Neural progenitor cell (in vitro differentiated cells): ENCODE results near the gene UTP11.

Experiments used
- EZH2 ChIP-seq: fragments of 200-600 bp; sonication (generic); IDR thresholded peaks from 2 replicates; pipeline ENCODE4 v1.6.1; 2017; ENCODE audit warnings: antibody characterized with exemption, mild to moderate bottlenecking, moderate library complexity
- TF ChIP-seq, protein P1 (sequence below): fragments of 200-600 bp; sonication (generic); IDR thresholded peaks from 2 replicates; pipeline ENCODE4 v1.5.1; 2017; ENCODE audit warnings: antibody characterized with exemption, mild to moderate bottlenecking

DNA sequence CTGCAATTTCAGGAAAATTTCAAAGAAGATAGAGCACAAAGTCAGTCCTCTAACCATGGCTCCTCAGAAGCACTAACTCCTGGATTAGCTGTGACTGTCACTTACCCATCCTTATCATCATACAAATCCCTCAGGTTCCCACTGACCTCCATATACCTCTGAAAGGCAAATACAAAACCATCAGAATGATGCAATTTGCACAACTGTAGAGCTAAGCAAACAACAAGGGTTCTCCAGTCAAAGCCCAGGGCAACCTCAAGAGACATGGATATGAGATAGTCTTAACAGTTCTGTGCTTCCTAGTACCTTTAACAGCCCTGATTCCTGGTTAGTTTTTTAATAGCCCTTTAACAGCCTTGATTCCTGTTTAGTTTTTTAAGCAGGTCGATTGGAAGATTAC, 24.9 kb upstream of the UTP11 start:
- TF ChIP-seq, protein P1, sequence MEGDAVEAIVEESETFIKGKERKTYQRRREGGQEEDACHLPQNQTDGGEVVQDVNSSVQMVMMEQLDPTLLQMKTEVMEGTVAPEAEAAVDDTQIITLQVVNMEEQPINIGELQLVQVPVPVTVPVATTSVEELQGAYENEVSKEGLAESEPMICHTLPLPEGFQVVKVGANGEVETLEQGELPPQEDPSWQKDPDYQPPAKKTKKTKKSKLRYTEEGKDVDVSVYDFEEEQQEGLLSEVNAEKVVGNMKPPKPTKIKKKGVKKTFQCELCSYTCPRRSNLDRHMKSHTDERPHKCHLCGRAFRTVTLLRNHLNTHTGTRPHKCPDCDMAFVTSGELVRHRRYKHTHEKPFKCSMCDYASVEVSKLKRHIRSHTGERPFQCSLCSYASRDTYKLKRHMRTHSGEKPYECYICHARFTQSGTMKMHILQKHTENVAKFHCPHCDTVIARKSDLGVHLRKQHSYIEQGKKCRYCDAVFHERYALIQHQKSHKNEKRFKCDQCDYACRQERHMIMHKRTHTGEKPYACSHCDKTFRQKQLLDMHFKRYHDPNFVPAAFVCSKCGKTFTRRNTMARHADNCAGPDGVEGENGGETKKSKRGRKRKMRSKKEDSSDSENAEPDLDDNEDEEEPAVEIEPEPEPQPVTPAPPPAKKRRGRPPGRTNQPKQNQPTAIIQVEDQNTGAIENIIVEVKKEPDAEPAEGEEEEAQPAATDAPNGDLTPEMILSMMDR = no peak
- no peak for TF ChIP-seq EZH2
